GM12874 (cell line): ENCODE results near the gene FKBP3.

Source experiments
- TF ChIP-seq, protein P1 (sequence below): IDR thresholded peaks from 2 replicates; pipeline ENCODE4 v1.5.1; 2011; ENCODE audit warnings: low read depth, mild to moderate bottlenecking, control low read depth, low read length, moderate library complexity; ENCODE audit not compliant: insufficient read depth

Gene FKBP3

DNA sequence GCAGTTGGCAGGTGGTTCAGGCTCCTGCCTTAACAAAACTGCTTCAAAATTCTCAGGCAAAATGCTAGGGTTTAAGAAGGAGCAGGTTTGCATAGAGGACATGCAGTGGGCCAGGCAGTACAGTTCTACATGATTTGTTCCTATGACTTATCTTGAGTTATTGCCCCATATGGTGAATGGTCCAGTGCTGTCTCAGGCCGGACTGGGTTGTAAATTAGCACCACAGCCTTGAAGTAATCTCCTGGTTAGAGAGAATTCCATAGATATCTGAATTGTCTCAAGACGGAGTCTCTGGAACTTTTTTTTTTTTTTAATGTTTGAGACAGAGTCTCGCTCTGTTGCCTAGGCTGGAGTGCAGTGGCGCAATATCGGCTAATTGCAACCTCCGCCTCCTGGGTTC lies 62.2 kb downstream of the FKBP3 start:
- TF ChIP-seq, protein P1, sequence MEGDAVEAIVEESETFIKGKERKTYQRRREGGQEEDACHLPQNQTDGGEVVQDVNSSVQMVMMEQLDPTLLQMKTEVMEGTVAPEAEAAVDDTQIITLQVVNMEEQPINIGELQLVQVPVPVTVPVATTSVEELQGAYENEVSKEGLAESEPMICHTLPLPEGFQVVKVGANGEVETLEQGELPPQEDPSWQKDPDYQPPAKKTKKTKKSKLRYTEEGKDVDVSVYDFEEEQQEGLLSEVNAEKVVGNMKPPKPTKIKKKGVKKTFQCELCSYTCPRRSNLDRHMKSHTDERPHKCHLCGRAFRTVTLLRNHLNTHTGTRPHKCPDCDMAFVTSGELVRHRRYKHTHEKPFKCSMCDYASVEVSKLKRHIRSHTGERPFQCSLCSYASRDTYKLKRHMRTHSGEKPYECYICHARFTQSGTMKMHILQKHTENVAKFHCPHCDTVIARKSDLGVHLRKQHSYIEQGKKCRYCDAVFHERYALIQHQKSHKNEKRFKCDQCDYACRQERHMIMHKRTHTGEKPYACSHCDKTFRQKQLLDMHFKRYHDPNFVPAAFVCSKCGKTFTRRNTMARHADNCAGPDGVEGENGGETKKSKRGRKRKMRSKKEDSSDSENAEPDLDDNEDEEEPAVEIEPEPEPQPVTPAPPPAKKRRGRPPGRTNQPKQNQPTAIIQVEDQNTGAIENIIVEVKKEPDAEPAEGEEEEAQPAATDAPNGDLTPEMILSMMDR: no peak

DNA sequence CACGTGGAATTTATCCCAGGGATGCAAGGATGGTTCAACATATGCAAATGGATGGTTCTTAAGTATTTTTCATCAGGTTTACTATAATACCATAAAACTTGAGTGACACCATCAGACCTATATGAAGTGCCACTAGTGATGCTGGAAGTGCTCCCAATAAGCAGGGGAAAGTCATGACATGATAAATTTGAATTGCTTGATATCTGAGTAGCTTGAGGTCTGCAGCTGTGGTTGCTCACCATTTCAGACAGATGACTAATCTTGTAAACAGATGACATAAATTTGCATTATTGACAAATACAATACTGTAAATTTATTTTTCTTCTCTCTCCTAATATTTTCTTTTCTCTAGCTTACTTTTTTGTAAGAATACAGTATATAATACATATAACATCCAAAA lies 64.1 kb downstream of the FKBP3 start:
- TF ChIP-seq, protein P1: no peak

DNA sequence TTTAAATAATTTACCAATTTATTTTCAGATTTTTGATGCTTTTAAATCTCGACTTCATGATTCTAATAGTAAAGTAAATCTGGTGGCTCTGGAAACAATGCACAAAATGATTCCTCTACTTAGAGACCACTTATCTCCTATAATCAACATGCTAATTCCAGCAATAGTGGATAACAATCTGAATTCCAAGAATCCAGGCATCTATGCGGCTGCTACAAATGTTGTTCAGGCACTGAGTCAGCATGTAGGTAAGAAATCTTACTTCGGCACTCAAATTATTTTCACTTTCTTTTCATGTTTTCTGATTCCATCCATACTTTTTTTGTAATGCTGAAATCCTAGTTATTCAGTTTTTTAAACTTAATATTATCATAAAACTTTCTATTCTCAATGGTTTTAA lies 65.9 kb downstream of the FKBP3 start:
- TF ChIP-seq, protein P1: no peak

DNA sequence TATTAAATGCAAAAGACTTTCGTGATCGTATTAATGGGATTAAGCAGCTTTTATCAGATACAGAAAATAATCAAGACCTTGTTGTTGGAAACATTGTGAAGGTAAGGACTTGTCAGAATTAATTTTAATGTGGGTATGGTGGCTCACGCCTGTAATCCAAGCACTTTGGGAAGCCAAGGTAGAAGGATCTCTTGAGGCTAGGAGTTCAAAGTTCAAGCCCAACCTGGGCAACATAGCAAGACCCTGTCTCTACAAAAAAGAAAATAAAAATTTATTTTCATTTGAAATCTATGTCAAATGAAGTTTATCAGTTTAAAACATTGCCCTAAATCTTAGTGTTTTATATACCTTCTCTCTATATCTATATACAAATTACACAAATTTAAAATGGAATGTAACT lies 67.6 kb downstream of the FKBP3 start:
- TF ChIP-seq, protein P1: no peak

DNA sequence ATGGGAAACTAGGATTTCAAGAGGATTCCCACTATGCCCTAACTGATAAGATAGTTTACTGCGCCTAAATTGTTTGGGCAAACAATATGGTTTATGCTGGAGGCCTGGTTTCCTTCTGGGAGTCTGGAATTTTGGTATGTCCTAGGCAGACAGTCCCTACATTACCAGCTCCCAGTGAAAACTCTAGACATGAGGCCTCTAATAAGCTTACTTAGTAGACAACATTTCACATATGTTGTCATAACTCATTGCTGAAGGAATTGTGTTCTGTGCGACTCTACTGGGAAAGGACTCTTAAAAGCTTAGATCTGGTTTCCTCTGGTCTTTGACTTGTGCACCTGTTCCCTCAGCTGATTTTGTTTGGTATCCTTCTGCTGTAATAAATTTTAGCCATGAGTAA lies 68.3 kb downstream of the FKBP3 start:
- TF ChIP-seq, protein P1: no peak
